Esophagus muscularis mucosa (tissue), 4 donors: Measurements from ENCODE around the gene NSUN4. TPM values are rescaled to one million over a fixed set of nuclear protein-coding genes. Genes with fewer than 3 reads are reported as not detected.
"Not testable (repeated sequence)": the region's sequence is repeated elsewhere in the genome, so short reads cannot be mapped to it uniquely, and the experiment has no call there.

Experiments
- DNase-seq: peaks from one replicate; pipeline ENCODE4 v3.0.0-alpha.2; 2017; ENCODE audit errors: extremely low spot score
- H3K27ac ChIP-seq, 4 donors: fragments of 200-600 bp; sonication (generic); replicated peaks in 1 of 4; 1 replicate in 3 of 4; 2 replicates in 1 of 4; pipeline ENCODE4 v1.5.1; 2016 to 2019; ENCODE audit warnings: mild to moderate bottlenecking in 1 of 4
- H3K27me3 ChIP-seq, 4 donors: fragments of 200-600 bp; sonication (generic); one replicate each; pipeline versions ENCODE4 v1.5.1 to v1.6.0; 2016 to 2019
- H3K36me3 ChIP-seq, 4 donors: fragments of 200-600 bp; sonication (generic); one replicate each; pipeline ENCODE4 v1.5.1; 2016 to 2019
- H3K4me1 ChIP-seq, 4 donors: fragments of 200-600 bp; sonication (generic); one replicate each; pipeline ENCODE4 v1.5.1; 2016 to 2019
- H3K4me3 ChIP-seq, 4 donors: fragments of 200-600 bp; sonication (generic); 1 replicate in 2 of 4; 2 replicates in 2 of 4; pipeline ENCODE4 v1.5.1; 2016 to 2019; ENCODE audit warnings: mild to moderate bottlenecking in 4 of 4, moderate library complexity in 1 of 4
- H3K9me3 ChIP-seq, 4 donors: fragments of 200-600 bp; sonication (generic); 1 replicate in 3 of 4; 2 replicates in 1 of 4; pipeline ENCODE4 v1.5.1; 2016 to 2019
- CTCF ChIP-seq, 3 experiments: fragments of 200-600 bp in 2 of 3; fragments of 450-650 bp in 1 of 3; sonication (generic) in 2 of 3; IDR thresholded peaks; one replicate each; pipeline ENCODE4 v1.5.1; 2017 to 2019; ENCODE audit warnings: antibody characterized with exemption in 3 of 3, mild to moderate bottlenecking in 2 of 3, moderate library complexity in 1 of 3
- EP300 ChIP-seq: sonication (generic); formaldehyde crosslinking; IDR thresholded peaks from one replicate; pipeline ENCODE4 v1.6.1; 2017; ENCODE audit warnings: antibody characterized with exemption
- POLR2A ChIP-seq: fragments of 450-650 bp; IDR thresholded peaks from one replicate; pipeline ENCODE4 v1.6.1; 2017; ENCODE audit warnings: antibody characterized with exemption, moderate library complexity, mild to moderate bottlenecking, low read depth
- POLR2AphosphoS5 ChIP-seq, 2 donors: sonication (generic); formaldehyde crosslinking; IDR thresholded peaks; one replicate each; pipeline ENCODE4 v1.6.1; 2017; ENCODE audit warnings: antibody characterized with exemption in 2 of 2
- WGBS: methylation state at CpG from one replicate; pipeline ENCODE4 v1.1.5; 2018; 5-methylcytosine and 5-hydroxymethylcytosine counted together
- intact Hi-C: fragments of 100-400 bp; cut with DNase I; formaldehyde crosslinking; loops from one replicate; pipeline ENCODE4 v1.15.1; 2023
- total RNA-seq, 4 donors: library from RNA; depleted of rRNA; stranded (reverse); fragments of >200 nt; gene quantifications; one replicate each; pipeline versions ENCODE4 v1.1.0 to v1.2.1, GENCODE V29; 2016

Gene NSUN4
- total RNA-seq, 4 donors from 2014 or later: 14.5 to 20.7 (median 16.2) TPM

GRCh38 chr1:46333300-46334029 is 7.1 kb upstream of the NSUN4 start:
- H3K4me1 ChIP-seq: no peaks in the 10 kb centered on the region
- intact Hi-C loops: no loop called here
- no peak for DNase-seq
- 84% methylated on average over 8 of the region's 9 CpGs for WGBS
- TF ChIP-seq EP300: no peak
- TF ChIP-seq CTCF (IDR thresholded peaks at IDR 0.05): peak in 1 of 3 experiments; percentile 3
- no peak for TF ChIP-seq POLR2A
- H3K36me3 ChIP-seq: no peaks in the 10 kb centered on the region
- no peak overlapping the region for H3K27ac ChIP-seq
- H3K4me3 ChIP-seq: no peak overlapping the region
- no peaks in the 10 kb centered on the region for H3K27me3 ChIP-seq
- no peaks in the 10 kb centered on the region for H3K9me3 ChIP-seq

GRCh38 chr1:46334030-46334384 is 6.6 kb upstream of the NSUN4 start:
- DNase-seq: no peak
- no peak overlapping the region for H3K4me3 ChIP-seq
- no peaks in the 10 kb centered on the region for H3K4me1 ChIP-seq
- H3K27ac ChIP-seq: no peak overlapping the region
- H3K27me3 ChIP-seq: no peaks in the 10 kb centered on the region
- intact Hi-C loops: no loop called here
- TF ChIP-seq EP300: no peak
- no peak for TF ChIP-seq POLR2AphosphoS5 (IDR thresholded peaks at IDR 0.05)
- no peak for TF ChIP-seq CTCF (IDR thresholded peaks at IDR 0.05)
- no peak for TF ChIP-seq POLR2A
- H3K9me3 ChIP-seq: no peaks in the 10 kb centered on the region
- no peaks in the 10 kb centered on the region for H3K36me3 ChIP-seq
- 92% methylated on average over 2 of the region's 2 CpGs for WGBS

GRCh38 chr1:46335081-46335480 is 5.5 kb upstream of the NSUN4 start:
- WGBS: 91% methylated on average over 3 of the region's 3 CpGs
- Histone ChIP-seq H3K4me3 (no peak overlapping the region), H3K27ac (no peak overlapping the region), H3K27me3 (peaks cover 0 to under 1% (median 0%) of the 10 kb centered on the region in 4 donors), H3K4me1 (peaks cover 0 to 7% (median 3%) of the 10 kb centered on the region in 4 donors), H3K36me3 (no peaks in the 10 kb centered on the region), H3K9me3 (no peaks in the 10 kb centered on the region)
- intact Hi-C loops: no loop called here
- DNase-seq: no peak
- no peak for TF ChIP-seq POLR2A
- TF ChIP-seq POLR2AphosphoS5 (IDR thresholded peaks at IDR 0.05): no peak
- no peak for TF ChIP-seq CTCF (IDR thresholded peaks at IDR 0.05)
- no peak for TF ChIP-seq EP300

GRCh38 chr1:46337409-46337808 is 3.2 kb upstream of the NSUN4 start:
- intact Hi-C loops, H3K27ac ChIP-seq, DNase-seq, H3K27me3 ChIP-seq, H3K36me3 ChIP-seq, H3K9me3 ChIP-seq, H3K4me3 ChIP-seq: not testable (repeated sequence)
- H3K4me1 ChIP-seq: peaks cover 7 to 24% (median 14%) of the 10 kb centered on the region in 4 donors
- WGBS: 88% methylated on average over 10 of the region's 14 CpGs

- Histone ChIP-seq H3K36me3 (peaks cover 2 to 39% (median 31%) of the 10 kb centered on the region in 4 donors), H3K9me3 (no peaks in the 10 kb centered on the region), H3K27ac (peak overlapping the region; percentile 97 to 98 (median 98)), H3K4me3 (peak overlapping the region; percentile 66 to 77 (median 74)), H3K27me3 (peaks cover 0 to 7% (median 0%) of the 10 kb centered on the region in 4 donors), H3K4me1 (peaks cover 10 to 24% (median 20%) of the 10 kb centered on the region in 4 donors)
- no peak for TF ChIP-seq POLR2A
- no peak for TF ChIP-seq CTCF (IDR thresholded peaks at IDR 0.05)
- WGBS: 58% methylated on average over 31 of the region's 31 CpGs
- DNase-seq: no peak
- intact Hi-C loops: loop anchor here (2.0 kb wide), 1 partner anchor 39 kb away; the partner anchor contains the start of genes LRRC41 and UQCRH
Observed at GRCh38 chr1:46341222-46342083, 846 bp downstream of the NSUN4 start.
